GM12878 (cell line): ENCODE measurements around the gene KLK12.

Experiments used
- EP300 ChIP-seq, 2 experiments: fragments of 150-350 bp in 1 of 2; IDR thresholded peaks; 2 replicates each; pipeline ENCODE4 v1.6.1; 2011 to 2012; ENCODE audit warnings: low read depth in 2 of 2, low read length in 2 of 2, borderline replicate concordance in 1 of 2, improper control_type of control experiment in 1 of 2, inconsistent platforms in 1 of 2; ENCODE audit not compliant: control insufficient read depth in 1 of 2
- ESRRA ChIP-seq: IDR thresholded peaks from 2 replicates; pipeline ENCODE4 v1.6.1; 2012; ENCODE audit warnings: mild to moderate bottlenecking, low read length, improper control_type of control experiment
- EZH2 ChIP-seq: IDR thresholded peaks from 2 replicates; pipeline ENCODE4 v1.6.1; 2012; ENCODE audit warnings: low read depth, mild to moderate bottlenecking, control low read depth, inconsistent platforms, low read length, borderline replicate concordance; ENCODE audit not compliant: control insufficient read depth
- HDAC6 ChIP-seq: fragments of 200-600 bp; sonication (generic); IDR thresholded peaks from one replicate; pipeline ENCODE4 v1.8.0; 2017; ENCODE audit warnings: antibody characterized with exemption; ENCODE audit not compliant: unreplicated experiment
- NFIC ChIP-seq: IDR thresholded peaks from 2 replicates; pipeline ENCODE4 v1.6.1; 2012; ENCODE audit warnings: low read depth, mild to moderate bottlenecking, inconsistent platforms, low read length, moderate library complexity
- POLR2A ChIP-seq: IDR thresholded peaks from 2 replicates; pipeline ENCODE4 v1.6.1; 2011; ENCODE audit warnings: low read depth, mild to moderate bottlenecking, low read length
- POLR2AphosphoS5 ChIP-seq: IDR thresholded peaks from 2 replicates; pipeline ENCODE4 v1.6.1; 2011; ENCODE audit warnings: mild to moderate bottlenecking, low read length, inconsistent platforms
- RCOR1 ChIP-seq: conservative IDR thresholded peaks from 2 replicates; pipeline ENCODE4 v1.6.1; 2012; ENCODE audit warnings: low read depth, low read length, improper control_type of control experiment
- SREBF2 ChIP-seq: IDR thresholded peaks from 2 replicates; pipeline ENCODE4 v1.6.1; 2012; ENCODE audit warnings: mild to moderate bottlenecking, low read length
- STAT3 ChIP-seq: IDR thresholded peaks from 2 replicates; pipeline ENCODE4 v1.6.1; 2011; ENCODE audit warnings: low read depth, low read length, improper control_type of control experiment
- TF ChIP-seq, protein P1 (sequence below), 3 experiments: IDR thresholded peaks in 2 of 3; conservative IDR thresholded peaks in 1 of 3; 2 replicates each; pipeline ENCODE4 v1.5.1; 2011; ENCODE audit warnings: low read depth in 3 of 3, low read length in 3 of 3, mild to moderate bottlenecking in 3 of 3, control low read depth in 2 of 3, moderate library complexity in 2 of 3, inconsistent platforms in 1 of 3, mixed read lengths in 1 of 3; ENCODE audit not compliant: control insufficient read depth in 2 of 3, insufficient read depth in 1 of 3; ENCODE audit errors: extremely low read depth in 1 of 3
- TF ChIP-seq, protein P2 (sequence below): IDR thresholded peaks from 2 replicates; pipeline ENCODE4 v1.6.1; 2012; ENCODE audit warnings: low read depth, low read length, improper control_type of control experiment
- TF ChIP-seq, protein P3 (sequence below): fragments of 450-650 bp; IDR thresholded peaks from 2 replicates; pipeline ENCODE4 v1.6.1; 2017; ENCODE audit warnings: mild to moderate bottlenecking

DNA sequence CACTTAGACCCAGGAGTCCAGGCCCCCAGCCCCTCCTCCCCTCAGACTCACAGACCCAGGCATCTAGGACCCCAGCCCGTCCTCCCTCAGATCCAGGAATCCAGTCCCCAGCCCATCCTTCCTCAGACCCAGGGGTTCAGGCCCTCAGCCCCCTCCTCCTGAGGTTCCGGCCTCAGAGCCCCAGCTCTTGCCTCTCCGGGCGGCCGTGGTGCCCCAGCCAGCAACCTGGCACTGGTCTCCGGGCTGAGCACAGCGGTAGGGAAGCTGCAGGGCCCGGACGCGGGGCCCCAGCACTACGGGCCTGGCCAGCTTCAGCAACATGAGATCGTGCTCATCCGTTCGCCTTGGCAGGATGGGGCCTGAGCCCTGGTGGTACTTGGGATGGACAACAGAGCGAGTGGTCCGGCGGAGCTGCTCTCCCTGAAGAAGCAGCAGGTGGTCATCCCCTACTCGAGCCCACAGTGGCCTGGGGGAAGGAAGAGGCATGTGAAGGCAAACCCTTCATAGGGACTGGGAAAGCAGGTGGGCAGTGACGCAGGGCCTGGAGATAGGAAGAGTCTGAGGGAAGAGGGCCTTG, 19.0 kb downstream of the KLK12 start:
- no peak for TF ChIP-seq EP300 (IDR thresholded peaks at IDR 0.05; ENCODE audit: borderline replicate concordance in 1 of 2, control insufficient read depth in 1 of 2, low read depth in 2 of 2, low read length in 2 of 2)
- TF ChIP-seq, protein P1, sequence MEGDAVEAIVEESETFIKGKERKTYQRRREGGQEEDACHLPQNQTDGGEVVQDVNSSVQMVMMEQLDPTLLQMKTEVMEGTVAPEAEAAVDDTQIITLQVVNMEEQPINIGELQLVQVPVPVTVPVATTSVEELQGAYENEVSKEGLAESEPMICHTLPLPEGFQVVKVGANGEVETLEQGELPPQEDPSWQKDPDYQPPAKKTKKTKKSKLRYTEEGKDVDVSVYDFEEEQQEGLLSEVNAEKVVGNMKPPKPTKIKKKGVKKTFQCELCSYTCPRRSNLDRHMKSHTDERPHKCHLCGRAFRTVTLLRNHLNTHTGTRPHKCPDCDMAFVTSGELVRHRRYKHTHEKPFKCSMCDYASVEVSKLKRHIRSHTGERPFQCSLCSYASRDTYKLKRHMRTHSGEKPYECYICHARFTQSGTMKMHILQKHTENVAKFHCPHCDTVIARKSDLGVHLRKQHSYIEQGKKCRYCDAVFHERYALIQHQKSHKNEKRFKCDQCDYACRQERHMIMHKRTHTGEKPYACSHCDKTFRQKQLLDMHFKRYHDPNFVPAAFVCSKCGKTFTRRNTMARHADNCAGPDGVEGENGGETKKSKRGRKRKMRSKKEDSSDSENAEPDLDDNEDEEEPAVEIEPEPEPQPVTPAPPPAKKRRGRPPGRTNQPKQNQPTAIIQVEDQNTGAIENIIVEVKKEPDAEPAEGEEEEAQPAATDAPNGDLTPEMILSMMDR (IDR thresholded peaks at IDR 0.05 in 2 of 3, conservative IDR thresholded peaks at IDR 0.05 in 1 of 3; ENCODE audit: control insufficient read depth in 2 of 3, extremely low read depth in 1 of 3, insufficient read depth in 1 of 3, low read depth in 3 of 3, low read length in 3 of 3) = no peak
- TF ChIP-seq POLR2A = no peak
- no peak for TF ChIP-seq NFIC
- no peak for TF ChIP-seq EZH2
- TF ChIP-seq POLR2AphosphoS5 = no peak
- TF ChIP-seq STAT3 = no peak
- TF ChIP-seq, protein P2, sequence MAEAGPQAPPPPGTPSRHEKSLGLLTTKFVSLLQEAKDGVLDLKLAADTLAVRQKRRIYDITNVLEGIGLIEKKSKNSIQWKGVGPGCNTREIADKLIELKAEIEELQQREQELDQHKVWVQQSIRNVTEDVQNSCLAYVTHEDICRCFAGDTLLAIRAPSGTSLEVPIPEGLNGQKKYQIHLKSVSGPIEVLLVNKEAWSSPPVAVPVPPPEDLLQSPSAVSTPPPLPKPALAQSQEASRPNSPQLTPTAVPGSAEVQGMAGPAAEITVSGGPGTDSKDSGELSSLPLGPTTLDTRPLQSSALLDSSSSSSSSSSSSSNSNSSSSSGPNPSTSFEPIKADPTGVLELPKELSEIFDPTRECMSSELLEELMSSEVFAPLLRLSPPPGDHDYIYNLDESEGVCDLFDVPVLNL = no peak
- TF ChIP-seq RCOR1 = no peak
- TF ChIP-seq, protein P3, sequence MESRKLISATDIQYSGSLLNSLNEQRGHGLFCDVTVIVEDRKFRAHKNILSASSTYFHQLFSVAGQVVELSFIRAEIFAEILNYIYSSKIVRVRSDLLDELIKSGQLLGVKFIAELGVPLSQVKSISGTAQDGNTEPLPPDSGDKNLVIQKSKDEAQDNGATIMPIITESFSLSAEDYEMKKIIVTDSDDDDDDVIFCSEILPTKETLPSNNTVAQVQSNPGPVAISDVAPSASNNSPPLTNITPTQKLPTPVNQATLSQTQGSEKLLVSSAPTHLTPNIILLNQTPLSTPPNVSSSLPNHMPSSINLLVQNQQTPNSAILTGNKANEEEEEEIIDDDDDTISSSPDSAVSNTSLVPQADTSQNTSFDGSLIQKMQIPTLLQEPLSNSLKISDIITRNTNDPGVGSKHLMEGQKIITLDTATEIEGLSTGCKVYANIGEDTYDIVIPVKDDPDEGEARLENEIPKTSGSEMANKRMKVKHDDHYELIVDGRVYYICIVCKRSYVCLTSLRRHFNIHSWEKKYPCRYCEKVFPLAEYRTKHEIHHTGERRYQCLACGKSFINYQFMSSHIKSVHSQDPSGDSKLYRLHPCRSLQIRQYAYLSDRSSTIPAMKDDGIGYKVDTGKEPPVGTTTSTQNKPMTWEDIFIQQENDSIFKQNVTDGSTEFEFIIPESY = no peak
- TF ChIP-seq HDAC6 = no peak
- TF ChIP-seq ESRRA = no peak
- TF ChIP-seq SREBF2 = no peak
